HEK293 (cell line): ENCODE data around the gene MALAT1.

Source experiments
- SCRT2 ChIP-seq: fragments of 450-650 bp; formaldehyde crosslinking; IDR thresholded peaks from 2 replicates; pipeline ENCODE4 v1.5.1; 2016; ENCODE audit warnings: missing biosample characterization, missing genetic modification characterization
- SP2 ChIP-seq: fragments of 450-650 bp; formaldehyde crosslinking; IDR thresholded peaks from 2 replicates; pipeline ENCODE4 v1.5.1; 2016; ENCODE audit warnings: missing biosample characterization, missing genetic modification characterization
- WT1 ChIP-seq: fragments of 450-650 bp; formaldehyde crosslinking; IDR thresholded peaks from 2 replicates; pipeline ENCODE4 v1.5.1; 2016; ENCODE audit warnings: missing biosample characterization, missing genetic modification characterization
- ZBTB1 ChIP-seq: fragments of 450-650 bp; formaldehyde crosslinking; IDR thresholded peaks from 2 replicates; pipeline ENCODE4 v1.5.1; 2016; ENCODE audit warnings: missing biosample characterization, missing genetic modification characterization
- ZBTB17 ChIP-seq: fragments of 450-650 bp; formaldehyde crosslinking; IDR thresholded peaks from 2 replicates; pipeline ENCODE4 v1.5.1; 2016; ENCODE audit warnings: missing biosample characterization, missing genetic modification characterization
- ZBTB48 ChIP-seq: fragments of 450-650 bp; formaldehyde crosslinking; IDR thresholded peaks from 2 replicates; pipeline ENCODE4 v1.5.1; 2016; ENCODE audit warnings: missing biosample characterization, missing genetic modification characterization
- ZBTB8A ChIP-seq: fragments of 450-650 bp; formaldehyde crosslinking; IDR thresholded peaks from 2 replicates; pipeline ENCODE4 v1.5.1; 2016; ENCODE audit warnings: missing biosample characterization, missing genetic modification characterization
- ZNF335 ChIP-seq: fragments of 450-650 bp; formaldehyde crosslinking; conservative IDR thresholded peaks from 2 replicates; pipeline ENCODE4 v1.5.1; 2016; ENCODE audit warnings: missing biosample characterization, missing genetic modification characterization
- ZNF341 ChIP-seq: fragments of 450-650 bp; formaldehyde crosslinking; IDR thresholded peaks from 2 replicates; pipeline ENCODE4; 2016; ENCODE audit warnings: low read depth, missing biosample characterization, missing genetic modification characterization
- ZNF350 ChIP-seq: fragments of 450-650 bp; formaldehyde crosslinking; IDR thresholded peaks from 2 replicates; pipeline ENCODE4 v1.5.0; 2017; ENCODE audit warnings: missing biosample characterization, mild to moderate bottlenecking, missing genetic modification characterization
- ZNF391 ChIP-seq: fragments of 450-650 bp; formaldehyde crosslinking; IDR thresholded peaks from 2 replicates; pipeline ENCODE4 v1.5.1; 2016; ENCODE audit warnings: low read depth, missing biosample characterization, missing genetic modification characterization, borderline replicate concordance
- ZNF529 ChIP-seq: fragments of 450-650 bp; formaldehyde crosslinking; IDR thresholded peaks from 2 replicates; pipeline ENCODE4 v1.5.1; 2017; ENCODE audit warnings: missing genetic modification characterization, missing biosample characterization; ENCODE audit not compliant: insufficient replicate concordance
- ZNF530 ChIP-seq: fragments of 450-650 bp; formaldehyde crosslinking; IDR thresholded peaks from 2 replicates; pipeline ENCODE4 v1.5.1; 2016; ENCODE audit warnings: low read depth, missing biosample characterization, missing genetic modification characterization
- ZNF596 ChIP-seq: fragments of 450-650 bp; IDR thresholded peaks from 2 replicates; pipeline ENCODE4 v1.5.0; 2018; ENCODE audit warnings: missing biosample characterization, mild to moderate bottlenecking, missing genetic modification characterization, moderate library complexity
- ZNF785 ChIP-seq: fragments of 450-650 bp; formaldehyde crosslinking; IDR thresholded peaks from 2 replicates; pipeline ENCODE4 v1.5.1; 2016; ENCODE audit warnings: missing biosample characterization, missing genetic modification characterization
- ZSCAN23 ChIP-seq: fragments of 450-650 bp; formaldehyde crosslinking; IDR thresholded peaks from 2 replicates; pipeline ENCODE4 v1.5.1; 2016; ENCODE audit warnings: missing biosample characterization, missing genetic modification characterization
- ZSCAN30 ChIP-seq: fragments of 450-650 bp; IDR thresholded peaks from 2 replicates; pipeline ENCODE4 v1.5.1; 2018; ENCODE audit warnings: missing biosample characterization, mild to moderate bottlenecking, missing genetic modification characterization, moderate library complexity
- TF ChIP-seq, protein P1 (sequence below): fragments of 450-650 bp; formaldehyde crosslinking; IDR thresholded peaks from 2 replicates; pipeline ENCODE4 v1.5.1; 2016; ENCODE audit warnings: missing biosample characterization, missing genetic modification characterization
- TF ChIP-seq, protein P2 (sequence below): fragments of 450-650 bp; formaldehyde crosslinking; IDR thresholded peaks from 2 replicates; pipeline ENCODE4 v1.5.1; 2016; ENCODE audit warnings: missing biosample characterization, missing genetic modification characterization
- TF ChIP-seq, protein P3 (sequence below): fragments of 450-650 bp; formaldehyde crosslinking; IDR thresholded peaks from 2 replicates; pipeline ENCODE4 v1.5.1; 2016; ENCODE audit warnings: missing biosample characterization, missing genetic modification characterization
- TF ChIP-seq, protein P4 (sequence below): fragments of 450-650 bp; formaldehyde crosslinking; IDR thresholded peaks from 2 replicates; pipeline ENCODE4 v1.5.1; 2017; ENCODE audit warnings: missing biosample characterization, missing genetic modification characterization
- TF ChIP-seq, protein P5 (sequence below): fragments of 450-650 bp; formaldehyde crosslinking; IDR thresholded peaks from 2 replicates; pipeline ENCODE4 v1.5.1; 2016; ENCODE audit warnings: missing biosample characterization, missing genetic modification characterization
- TF ChIP-seq, protein P6 (sequence below): fragments of 450-650 bp; IDR thresholded peaks from 2 replicates; pipeline ENCODE4 v1.5.1; 2018; ENCODE audit warnings: missing biosample characterization, missing genetic modification characterization
- TF ChIP-seq, protein P7 (sequence below): fragments of 450-650 bp; formaldehyde crosslinking; IDR thresholded peaks from 2 replicates; pipeline ENCODE4 v1.5.1; 2016; ENCODE audit warnings: missing biosample characterization, missing genetic modification characterization
- TF ChIP-seq, protein P8 (sequence below): fragments of 450-650 bp; formaldehyde crosslinking; IDR thresholded peaks from 2 replicates; pipeline ENCODE4 v1.5.1; 2016; ENCODE audit warnings: missing biosample characterization, missing genetic modification characterization

The MALAT1 gene

DNA sequence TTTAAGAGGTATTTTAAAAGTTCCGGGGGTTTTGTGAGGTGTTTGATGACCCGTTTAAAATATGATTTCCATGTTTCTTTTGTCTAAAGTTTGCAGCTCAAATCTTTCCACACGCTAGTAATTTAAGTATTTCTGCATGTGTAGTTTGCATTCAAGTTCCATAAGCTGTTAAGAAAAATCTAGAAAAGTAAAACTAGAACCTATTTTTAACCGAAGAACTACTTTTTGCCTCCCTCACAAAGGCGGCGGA is 193 bp upstream of the MALAT1 start (continued):
- TF ChIP-seq, protein P1, sequence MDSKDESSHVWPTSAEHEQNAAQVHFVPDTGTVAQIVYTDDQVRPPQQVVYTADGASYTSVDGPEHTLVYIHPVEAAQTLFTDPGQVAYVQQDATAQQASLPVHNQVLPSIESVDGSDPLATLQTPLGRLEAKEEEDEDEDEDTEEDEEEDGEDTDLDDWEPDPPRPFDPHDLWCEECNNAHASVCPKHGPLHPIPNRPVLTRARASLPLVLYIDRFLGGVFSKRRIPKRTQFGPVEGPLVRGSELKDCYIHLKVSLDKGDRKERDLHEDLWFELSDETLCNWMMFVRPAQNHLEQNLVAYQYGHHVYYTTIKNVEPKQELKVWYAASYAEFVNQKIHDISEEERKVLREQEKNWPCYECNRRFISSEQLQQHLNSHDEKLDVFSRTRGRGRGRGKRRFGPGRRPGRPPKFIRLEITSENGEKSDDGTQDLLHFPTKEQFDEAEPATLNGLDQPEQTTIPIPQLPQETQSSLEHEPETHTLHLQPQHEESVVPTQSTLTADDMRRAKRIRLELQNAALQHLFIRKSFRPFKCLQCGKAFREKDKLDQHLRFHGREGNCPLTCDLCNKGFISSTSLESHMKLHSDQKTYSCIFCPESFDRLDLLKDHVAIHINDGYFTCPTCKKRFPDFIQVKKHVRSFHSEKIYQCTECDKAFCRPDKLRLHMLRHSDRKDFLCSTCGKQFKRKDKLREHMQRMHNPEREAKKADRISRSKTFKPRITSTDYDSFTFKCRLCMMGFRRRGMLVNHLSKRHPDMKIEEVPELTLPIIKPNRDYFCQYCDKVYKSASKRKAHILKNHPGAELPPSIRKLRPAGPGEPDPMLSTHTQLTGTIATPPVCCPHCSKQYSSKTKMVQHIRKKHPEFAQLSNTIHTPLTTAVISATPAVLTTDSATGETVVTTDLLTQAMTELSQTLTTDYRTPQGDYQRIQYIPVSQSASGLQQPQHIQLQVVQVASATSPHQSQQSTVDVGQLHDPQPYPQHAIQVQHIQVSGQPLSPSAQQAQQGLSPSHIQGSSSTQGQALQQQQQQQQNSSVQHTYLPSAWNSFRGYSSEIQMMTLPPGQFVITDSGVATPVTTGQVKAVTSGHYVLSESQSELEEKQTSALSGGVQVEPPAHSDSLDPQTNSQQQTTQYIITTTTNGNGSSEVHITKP (tag by site-specific recombination) = 0 out of 2 replicates have a peak, but pooled peaks have one; percentile 30
- no peak for TF ChIP-seq ZBTB48
- no peak for TF ChIP-seq ZNF350 (tag by site-specific recombination)
- no peak for TF ChIP-seq ZBTB1 (tag by site-specific recombination)
- TF ChIP-seq ZNF529 (tag by site-specific recombination) = no peak
- TF ChIP-seq, protein P2, sequence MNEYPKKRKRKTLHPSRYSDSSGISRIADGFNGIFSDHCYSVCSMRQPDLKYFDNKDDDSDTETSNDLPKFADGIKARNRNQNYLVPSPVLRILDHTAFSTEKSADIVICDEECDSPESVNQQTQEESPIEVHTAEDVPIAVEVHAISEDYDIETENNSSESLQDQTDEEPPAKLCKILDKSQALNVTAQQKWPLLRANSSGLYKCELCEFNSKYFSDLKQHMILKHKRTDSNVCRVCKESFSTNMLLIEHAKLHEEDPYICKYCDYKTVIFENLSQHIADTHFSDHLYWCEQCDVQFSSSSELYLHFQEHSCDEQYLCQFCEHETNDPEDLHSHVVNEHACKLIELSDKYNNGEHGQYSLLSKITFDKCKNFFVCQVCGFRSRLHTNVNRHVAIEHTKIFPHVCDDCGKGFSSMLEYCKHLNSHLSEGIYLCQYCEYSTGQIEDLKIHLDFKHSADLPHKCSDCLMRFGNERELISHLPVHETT = no peak
- TF ChIP-seq SCRT2 (tag by site-specific recombination) = peak; percentile 84; the same call in 1 of the 2 replicates
- peak; percentile 62; the same call in 1 of the 2 replicates for TF ChIP-seq ZBTB8A (tag by site-specific recombination)
- TF ChIP-seq, protein P3, sequence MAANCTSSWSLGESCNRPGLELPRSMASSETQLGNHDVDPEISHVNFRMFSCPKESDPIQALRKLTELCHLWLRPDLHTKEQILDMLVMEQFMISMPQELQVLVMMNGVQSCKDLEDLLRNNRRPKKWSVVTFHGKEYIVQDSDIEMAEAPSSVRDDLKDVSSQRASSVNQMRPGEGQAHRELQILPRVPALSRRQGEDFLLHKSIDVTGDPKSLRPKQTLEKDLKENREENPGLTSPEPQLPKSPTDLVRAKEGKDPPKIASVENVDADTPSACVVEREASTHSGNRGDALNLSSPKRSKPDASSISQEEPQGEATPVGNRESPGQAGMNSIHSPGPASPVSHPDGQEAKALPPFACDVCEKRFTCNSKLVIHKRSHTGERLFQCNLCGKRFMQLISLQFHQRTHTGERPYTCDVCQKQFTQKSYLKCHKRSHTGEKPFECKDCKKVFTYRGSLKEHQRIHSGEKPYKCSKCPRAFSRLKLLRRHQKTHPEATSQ (tag by site-specific recombination) = no peak
- TF ChIP-seq ZNF341 (tag by site-specific recombination) = 0 out of 2 replicates have a peak, but pooled peaks have one; percentile 18
- TF ChIP-seq, protein P4, sequence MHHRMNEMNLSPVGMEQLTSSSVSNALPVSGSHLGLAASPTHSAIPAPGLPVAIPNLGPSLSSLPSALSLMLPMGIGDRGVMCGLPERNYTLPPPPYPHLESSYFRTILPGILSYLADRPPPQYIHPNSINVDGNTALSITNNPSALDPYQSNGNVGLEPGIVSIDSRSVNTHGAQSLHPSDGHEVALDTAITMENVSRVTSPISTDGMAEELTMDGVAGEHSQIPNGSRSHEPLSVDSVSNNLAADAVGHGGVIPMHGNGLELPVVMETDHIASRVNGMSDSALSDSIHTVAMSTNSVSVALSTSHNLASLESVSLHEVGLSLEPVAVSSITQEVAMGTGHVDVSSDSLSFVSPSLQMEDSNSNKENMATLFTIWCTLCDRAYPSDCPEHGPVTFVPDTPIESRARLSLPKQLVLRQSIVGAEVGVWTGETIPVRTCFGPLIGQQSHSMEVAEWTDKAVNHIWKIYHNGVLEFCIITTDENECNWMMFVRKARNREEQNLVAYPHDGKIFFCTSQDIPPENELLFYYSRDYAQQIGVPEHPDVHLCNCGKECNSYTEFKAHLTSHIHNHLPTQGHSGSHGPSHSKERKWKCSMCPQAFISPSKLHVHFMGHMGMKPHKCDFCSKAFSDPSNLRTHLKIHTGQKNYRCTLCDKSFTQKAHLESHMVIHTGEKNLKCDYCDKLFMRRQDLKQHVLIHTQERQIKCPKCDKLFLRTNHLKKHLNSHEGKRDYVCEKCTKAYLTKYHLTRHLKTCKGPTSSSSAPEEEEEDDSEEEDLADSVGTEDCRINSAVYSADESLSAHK (tag by site-specific recombination) = no peak
- TF ChIP-seq, protein P5, sequence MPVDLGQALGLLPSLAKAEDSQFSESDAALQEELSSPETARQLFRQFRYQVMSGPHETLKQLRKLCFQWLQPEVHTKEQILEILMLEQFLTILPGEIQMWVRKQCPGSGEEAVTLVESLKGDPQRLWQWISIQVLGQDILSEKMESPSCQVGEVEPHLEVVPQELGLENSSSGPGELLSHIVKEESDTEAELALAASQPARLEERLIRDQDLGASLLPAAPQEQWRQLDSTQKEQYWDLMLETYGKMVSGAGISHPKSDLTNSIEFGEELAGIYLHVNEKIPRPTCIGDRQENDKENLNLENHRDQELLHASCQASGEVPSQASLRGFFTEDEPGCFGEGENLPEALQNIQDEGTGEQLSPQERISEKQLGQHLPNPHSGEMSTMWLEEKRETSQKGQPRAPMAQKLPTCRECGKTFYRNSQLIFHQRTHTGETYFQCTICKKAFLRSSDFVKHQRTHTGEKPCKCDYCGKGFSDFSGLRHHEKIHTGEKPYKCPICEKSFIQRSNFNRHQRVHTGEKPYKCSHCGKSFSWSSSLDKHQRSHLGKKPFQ (tag by site-specific recombination) = no peak
- no peak for TF ChIP-seq ZNF530 (tag by site-specific recombination)
- 0 out of 2 replicates have a peak, but pooled peaks have one; percentile 20 for TF ChIP-seq ZNF596 (tag by site-specific recombination)
- 0 out of 2 replicates have a peak, but pooled peaks have one; percentile 25 for TF ChIP-seq SP2 (tag by site-specific recombination)
- TF ChIP-seq ZBTB17 (tag by site-specific recombination) = no peak
- TF ChIP-seq, protein P6, sequence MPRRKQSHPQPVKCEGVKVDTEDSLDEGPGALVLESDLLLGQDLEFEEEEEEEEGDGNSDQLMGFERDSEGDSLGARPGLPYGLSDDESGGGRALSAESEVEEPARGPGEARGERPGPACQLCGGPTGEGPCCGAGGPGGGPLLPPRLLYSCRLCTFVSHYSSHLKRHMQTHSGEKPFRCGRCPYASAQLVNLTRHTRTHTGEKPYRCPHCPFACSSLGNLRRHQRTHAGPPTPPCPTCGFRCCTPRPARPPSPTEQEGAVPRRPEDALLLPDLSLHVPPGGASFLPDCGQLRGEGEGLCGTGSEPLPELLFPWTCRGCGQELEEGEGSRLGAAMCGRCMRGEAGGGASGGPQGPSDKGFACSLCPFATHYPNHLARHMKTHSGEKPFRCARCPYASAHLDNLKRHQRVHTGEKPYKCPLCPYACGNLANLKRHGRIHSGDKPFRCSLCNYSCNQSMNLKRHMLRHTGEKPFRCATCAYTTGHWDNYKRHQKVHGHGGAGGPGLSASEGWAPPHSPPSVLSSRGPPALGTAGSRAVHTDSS (tag by site-specific recombination) = no peak
- no peak for TF ChIP-seq ZNF391 (tag by site-specific recombination)
- no peak for TF ChIP-seq ZSCAN30 (tag by site-specific recombination)
- peak; percentile 69 for TF ChIP-seq ZNF335 (tag by site-specific recombination)
- TF ChIP-seq WT1 (tag by site-specific recombination) = no peak
- 0 out of 2 replicates have a peak, but pooled peaks have one; percentile 51 for TF ChIP-seq ZSCAN23 (tag by site-specific recombination)
- TF ChIP-seq, protein P7, sequence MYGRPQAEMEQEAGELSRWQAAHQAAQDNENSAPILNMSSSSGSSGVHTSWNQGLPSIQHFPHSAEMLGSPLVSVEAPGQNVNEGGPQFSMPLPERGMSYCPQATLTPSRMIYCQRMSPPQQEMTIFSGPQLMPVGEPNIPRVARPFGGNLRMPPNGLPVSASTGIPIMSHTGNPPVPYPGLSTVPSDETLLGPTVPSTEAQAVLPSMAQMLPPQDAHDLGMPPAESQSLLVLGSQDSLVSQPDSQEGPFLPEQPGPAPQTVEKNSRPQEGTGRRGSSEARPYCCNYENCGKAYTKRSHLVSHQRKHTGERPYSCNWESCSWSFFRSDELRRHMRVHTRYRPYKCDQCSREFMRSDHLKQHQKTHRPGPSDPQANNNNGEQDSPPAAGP = 0 out of 2 replicates have a peak, but pooled peaks have one; percentile 65
- TF ChIP-seq ZNF785 (tag by site-specific recombination) = no peak
- TF ChIP-seq, protein P8, sequence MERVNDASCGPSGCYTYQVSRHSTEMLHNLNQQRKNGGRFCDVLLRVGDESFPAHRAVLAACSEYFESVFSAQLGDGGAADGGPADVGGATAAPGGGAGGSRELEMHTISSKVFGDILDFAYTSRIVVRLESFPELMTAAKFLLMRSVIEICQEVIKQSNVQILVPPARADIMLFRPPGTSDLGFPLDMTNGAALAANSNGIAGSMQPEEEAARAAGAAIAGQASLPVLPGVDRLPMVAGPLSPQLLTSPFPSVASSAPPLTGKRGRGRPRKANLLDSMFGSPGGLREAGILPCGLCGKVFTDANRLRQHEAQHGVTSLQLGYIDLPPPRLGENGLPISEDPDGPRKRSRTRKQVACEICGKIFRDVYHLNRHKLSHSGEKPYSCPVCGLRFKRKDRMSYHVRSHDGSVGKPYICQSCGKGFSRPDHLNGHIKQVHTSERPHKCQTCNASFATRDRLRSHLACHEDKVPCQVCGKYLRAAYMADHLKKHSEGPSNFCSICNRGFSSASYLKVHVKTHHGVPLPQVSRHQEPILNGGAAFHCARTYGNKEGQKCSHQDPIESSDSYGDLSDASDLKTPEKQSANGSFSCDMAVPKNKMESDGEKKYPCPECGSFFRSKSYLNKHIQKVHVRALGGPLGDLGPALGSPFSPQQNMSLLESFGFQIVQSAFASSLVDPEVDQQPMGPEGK (tag by site-specific recombination) = no peak
